ENCODE measurements around the gene NPR1. TPM values are rescaled to one million over a fixed set of nuclear protein-coding genes. Genes with fewer than 3 reads are reported as not detected.

Gene NPR1
- polyA plus RNA-seq, 1 donor from 2014 or later, result 0.45 TPM

DNA sequence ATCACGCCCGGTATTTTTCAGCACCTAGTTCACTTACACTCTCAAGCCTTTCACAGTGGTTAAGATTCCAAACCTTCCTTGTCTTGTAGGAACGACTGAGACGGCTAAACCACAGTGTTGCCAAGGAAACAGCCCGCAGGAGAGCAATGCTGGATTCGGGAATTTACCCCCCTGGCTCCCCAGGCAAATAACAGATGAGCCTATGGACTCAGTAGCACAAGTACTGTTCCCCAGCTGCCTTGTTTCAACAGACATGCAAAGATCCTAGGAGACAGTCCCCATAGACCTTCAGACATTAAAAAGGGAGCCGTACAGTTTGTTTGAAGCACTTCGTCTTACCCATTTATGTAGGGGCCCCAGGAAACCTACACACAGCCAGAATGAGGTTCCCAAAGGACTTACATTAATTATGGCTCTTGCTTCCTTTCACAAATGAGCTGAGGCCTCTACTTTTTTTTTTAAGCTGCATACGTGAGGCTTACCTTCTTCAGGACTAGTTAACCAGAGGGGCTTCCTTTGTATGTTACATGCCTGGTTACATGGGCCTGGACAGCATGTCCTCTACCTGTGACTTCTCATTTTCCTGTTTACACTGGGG is 17.3 kb upstream of the NPR1 start:
- H3K4me2 ChIP-seq (ENCODE audit: low read length), result no peak overlapping the region
- H3K9ac ChIP-seq (ENCODE audit: low read length), result no peak overlapping the region
- no peaks in the 10 kb centered on the region for H4K20me1 ChIP-seq (ENCODE audit: insufficient read depth)
- H3K4me3 ChIP-seq (ENCODE audit: low read length), result no peak overlapping the region
- TF ChIP-seq POLR2AphosphoS5 (IDR thresholded peaks at IDR 0.05), result no peak
- TF ChIP-seq TAF1 (IDR thresholded peaks at IDR 0.05; ENCODE audit: low read depth), result no peak
- TF ChIP-seq RAD21 (conservative IDR thresholded peaks at IDR 0.05), result no peak
- no peak for TF ChIP-seq EP300 (conservative IDR thresholded peaks at IDR 0.05; ENCODE audit: poor library complexity, severe bottlenecking)
- TF ChIP-seq SMC3 (conservative IDR thresholded peaks at IDR 0.05; ENCODE audit: poor library complexity), result no peak
- TF ChIP-seq EZH2 (IDR thresholded peaks at IDR 0.05; ENCODE audit: borderline replicate concordance, insufficient read depth, low read length, poor library complexity, severe bottlenecking), result no peak
- no peak for TF ChIP-seq MXI1 (conservative IDR thresholded peaks at IDR 0.05; ENCODE audit: poor library complexity, severe bottlenecking)
- TF ChIP-seq, protein P1, sequence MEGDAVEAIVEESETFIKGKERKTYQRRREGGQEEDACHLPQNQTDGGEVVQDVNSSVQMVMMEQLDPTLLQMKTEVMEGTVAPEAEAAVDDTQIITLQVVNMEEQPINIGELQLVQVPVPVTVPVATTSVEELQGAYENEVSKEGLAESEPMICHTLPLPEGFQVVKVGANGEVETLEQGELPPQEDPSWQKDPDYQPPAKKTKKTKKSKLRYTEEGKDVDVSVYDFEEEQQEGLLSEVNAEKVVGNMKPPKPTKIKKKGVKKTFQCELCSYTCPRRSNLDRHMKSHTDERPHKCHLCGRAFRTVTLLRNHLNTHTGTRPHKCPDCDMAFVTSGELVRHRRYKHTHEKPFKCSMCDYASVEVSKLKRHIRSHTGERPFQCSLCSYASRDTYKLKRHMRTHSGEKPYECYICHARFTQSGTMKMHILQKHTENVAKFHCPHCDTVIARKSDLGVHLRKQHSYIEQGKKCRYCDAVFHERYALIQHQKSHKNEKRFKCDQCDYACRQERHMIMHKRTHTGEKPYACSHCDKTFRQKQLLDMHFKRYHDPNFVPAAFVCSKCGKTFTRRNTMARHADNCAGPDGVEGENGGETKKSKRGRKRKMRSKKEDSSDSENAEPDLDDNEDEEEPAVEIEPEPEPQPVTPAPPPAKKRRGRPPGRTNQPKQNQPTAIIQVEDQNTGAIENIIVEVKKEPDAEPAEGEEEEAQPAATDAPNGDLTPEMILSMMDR (IDR thresholded peaks at IDR 0.05; ENCODE audit: poor library complexity, severe bottlenecking), result no peak
- TF ChIP-seq, protein P2, sequence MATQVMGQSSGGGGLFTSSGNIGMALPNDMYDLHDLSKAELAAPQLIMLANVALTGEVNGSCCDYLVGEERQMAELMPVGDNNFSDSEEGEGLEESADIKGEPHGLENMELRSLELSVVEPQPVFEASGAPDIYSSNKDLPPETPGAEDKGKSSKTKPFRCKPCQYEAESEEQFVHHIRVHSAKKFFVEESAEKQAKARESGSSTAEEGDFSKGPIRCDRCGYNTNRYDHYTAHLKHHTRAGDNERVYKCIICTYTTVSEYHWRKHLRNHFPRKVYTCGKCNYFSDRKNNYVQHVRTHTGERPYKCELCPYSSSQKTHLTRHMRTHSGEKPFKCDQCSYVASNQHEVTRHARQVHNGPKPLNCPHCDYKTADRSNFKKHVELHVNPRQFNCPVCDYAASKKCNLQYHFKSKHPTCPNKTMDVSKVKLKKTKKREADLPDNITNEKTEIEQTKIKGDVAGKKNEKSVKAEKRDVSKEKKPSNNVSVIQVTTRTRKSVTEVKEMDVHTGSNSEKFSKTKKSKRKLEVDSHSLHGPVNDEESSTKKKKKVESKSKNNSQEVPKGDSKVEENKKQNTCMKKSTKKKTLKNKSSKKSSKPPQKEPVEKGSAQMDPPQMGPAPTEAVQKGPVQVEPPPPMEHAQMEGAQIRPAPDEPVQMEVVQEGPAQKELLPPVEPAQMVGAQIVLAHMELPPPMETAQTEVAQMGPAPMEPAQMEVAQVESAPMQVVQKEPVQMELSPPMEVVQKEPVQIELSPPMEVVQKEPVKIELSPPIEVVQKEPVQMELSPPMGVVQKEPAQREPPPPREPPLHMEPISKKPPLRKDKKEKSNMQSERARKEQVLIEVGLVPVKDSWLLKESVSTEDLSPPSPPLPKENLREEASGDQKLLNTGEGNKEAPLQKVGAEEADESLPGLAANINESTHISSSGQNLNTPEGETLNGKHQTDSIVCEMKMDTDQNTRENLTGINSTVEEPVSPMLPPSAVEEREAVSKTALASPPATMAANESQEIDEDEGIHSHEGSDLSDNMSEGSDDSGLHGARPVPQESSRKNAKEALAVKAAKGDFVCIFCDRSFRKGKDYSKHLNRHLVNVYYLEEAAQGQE (IDR thresholded peaks at IDR 0.05; ENCODE audit: borderline replicate concordance), result no peak
- no peaks in the 10 kb centered on the region for H3K9me2 ChIP-seq (ENCODE audit: insufficient read depth, low read length)
- peaks cover 3% of the 10 kb centered on the region for H3F3A ChIP-seq (ENCODE audit: insufficient read depth, low read length, poor library complexity, severe bottlenecking)
- H2AFZ ChIP-seq (ENCODE audit: low read depth, low read length), result no peak overlapping the region
- no peak overlapping the region for H3K27ac ChIP-seq (ENCODE audit: low read length)
- peaks cover 15% of the 10 kb centered on the region for H3K79me2 ChIP-seq (replicated peaks; ENCODE audit: insufficient read depth, low read length)
- no peaks in the 10 kb centered on the region for H3K27me3 ChIP-seq (ENCODE audit: insufficient read depth, low read depth, low read length)
- no peaks in the 10 kb centered on the region for H3K36me3 ChIP-seq (ENCODE audit: insufficient read depth, low read length)
- no peaks in the 10 kb centered on the region for H3K9me3 ChIP-seq (ENCODE audit: low read length)

DNA sequence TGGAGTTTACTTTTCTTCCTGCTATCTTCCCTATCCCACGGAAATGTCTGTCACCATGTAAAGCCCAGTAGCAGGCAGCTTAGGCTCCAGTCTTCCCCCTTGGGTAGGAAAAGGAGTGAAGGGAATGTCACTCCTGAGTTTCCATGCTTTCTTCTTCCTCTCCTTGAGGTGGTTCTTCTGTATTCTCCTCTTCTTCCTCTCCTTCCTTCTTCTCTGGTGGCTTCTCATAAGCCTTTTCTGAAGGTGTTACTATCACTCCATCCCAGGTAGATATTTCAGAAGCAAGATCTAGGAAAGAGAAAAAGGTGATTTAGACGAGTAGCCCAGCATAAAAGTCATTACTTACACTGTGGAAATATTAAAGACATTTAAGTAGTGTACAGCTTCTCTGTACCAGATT is 16.2 kb upstream of the NPR1 start:
- Histone ChIP-seq H4K20me1 (ENCODE audit: insufficient read depth) (no peaks in the 10 kb centered on the region), H3K9me2 (ENCODE audit: insufficient read depth, low read length) (no peaks in the 10 kb centered on the region), H3K27me3 (ENCODE audit: insufficient read depth, low read depth, low read length) (no peaks in the 10 kb centered on the region), H3K79me2 (replicated peaks; ENCODE audit: insufficient read depth, low read length) (peaks cover 15% of the 10 kb centered on the region), H3K4me2 (ENCODE audit: low read length) (no peak overlapping the region), H3K27ac (ENCODE audit: low read length) (no peak overlapping the region), H3K9ac (ENCODE audit: low read length) (no peak overlapping the region), H3K4me3 (ENCODE audit: low read length) (no peak overlapping the region), H3K9me3 (ENCODE audit: low read length) (no peaks in the 10 kb centered on the region), H3K36me3 (ENCODE audit: insufficient read depth, low read length) (peaks cover 2% of the 10 kb centered on the region), H2AFZ (ENCODE audit: low read depth, low read length) (no peak overlapping the region), H3F3A (ENCODE audit: insufficient read depth, low read length, poor library complexity, severe bottlenecking) (peaks cover 3% of the 10 kb centered on the region)
- TF ChIP-seq EZH2 (IDR thresholded peaks at IDR 0.05; ENCODE audit: borderline replicate concordance, insufficient read depth, low read length, poor library complexity, severe bottlenecking) (no peak), SMC3 (conservative IDR thresholded peaks at IDR 0.05; ENCODE audit: poor library complexity) (no peak)

Data from neural cell (in vitro differentiated cells).